HG03354 (cell line): ENCODE results near the gene COPG2.
"Not testable (repeated sequence)": the region's sequence is repeated elsewhere in the genome, so short reads cannot be mapped to it uniquely, and the experiment has no call there.

Source experiments
- ATAC-seq: cut with Tn5 transposase; IDR thresholded peaks from one replicate; pipeline ENCODE4 v1.9.1; 2021; ENCODE audit warnings: mild to moderate bottlenecking; ENCODE audit not compliant: unreplicated experiment, poor library complexity, severe bottlenecking

COPG2 gene

DNA sequence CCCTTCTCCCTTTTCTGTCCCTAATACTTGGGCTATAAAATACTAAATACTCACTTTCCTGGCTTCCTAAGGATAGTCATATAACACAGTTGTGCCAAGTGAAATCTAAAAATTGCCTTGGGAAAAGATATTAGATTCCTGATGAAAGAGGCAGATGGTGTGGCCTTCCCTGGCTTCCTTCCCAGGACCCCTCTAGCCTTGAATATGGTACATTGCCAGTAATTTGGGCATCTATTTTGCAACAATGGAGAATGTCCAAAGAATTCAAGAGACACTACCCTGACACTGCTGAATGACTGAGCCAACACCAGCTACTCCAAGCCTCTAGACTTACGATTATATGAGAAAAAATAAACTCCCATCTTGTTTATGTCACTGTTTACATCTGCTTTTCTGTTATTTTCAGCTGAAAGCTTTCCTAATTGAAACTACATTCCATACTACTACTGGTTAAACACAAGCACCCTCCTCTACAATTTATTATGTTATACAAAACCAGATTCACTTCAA is 17.9 kb downstream of the COPG2 start:
- ATAC-seq, result no peak

DNA sequence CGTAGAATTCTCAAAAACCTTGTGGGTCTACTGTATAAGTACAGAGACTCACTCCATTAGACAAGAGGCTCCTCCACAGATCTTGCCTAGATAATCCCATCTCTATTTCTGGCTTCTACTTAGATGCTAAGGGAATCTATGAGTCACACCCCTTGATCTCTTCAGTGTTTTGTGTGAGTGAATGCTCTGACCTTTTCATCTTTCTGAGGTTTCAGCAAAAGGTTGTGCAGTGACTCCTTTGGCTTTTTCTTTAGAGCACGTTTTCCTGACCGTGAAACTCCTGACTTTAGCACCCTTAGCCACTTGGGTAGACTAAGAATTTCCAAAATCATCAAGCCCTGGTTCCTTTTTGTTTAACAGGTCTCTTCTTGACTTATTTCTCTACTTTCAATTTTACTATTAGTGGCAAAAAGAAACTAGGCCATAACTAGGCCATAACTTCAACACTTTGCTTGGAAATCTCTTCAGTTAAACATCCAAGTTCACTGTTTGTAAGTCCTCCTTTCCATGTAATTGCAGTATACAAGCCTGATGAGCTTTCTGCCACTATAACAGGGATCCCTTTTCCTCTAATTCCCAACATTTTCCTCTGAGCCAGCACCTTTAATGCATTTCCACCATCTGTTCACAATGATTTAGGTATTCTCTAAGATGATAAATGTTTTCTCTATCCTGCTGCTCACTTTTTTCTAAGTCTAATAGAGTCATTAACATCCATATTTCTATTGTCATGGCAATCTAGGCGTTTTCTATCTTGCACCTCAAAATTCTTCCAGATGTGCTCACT is 19.4 kb downstream of the COPG2 start:
- ATAC-seq, result peak; percentile 49

DNA sequence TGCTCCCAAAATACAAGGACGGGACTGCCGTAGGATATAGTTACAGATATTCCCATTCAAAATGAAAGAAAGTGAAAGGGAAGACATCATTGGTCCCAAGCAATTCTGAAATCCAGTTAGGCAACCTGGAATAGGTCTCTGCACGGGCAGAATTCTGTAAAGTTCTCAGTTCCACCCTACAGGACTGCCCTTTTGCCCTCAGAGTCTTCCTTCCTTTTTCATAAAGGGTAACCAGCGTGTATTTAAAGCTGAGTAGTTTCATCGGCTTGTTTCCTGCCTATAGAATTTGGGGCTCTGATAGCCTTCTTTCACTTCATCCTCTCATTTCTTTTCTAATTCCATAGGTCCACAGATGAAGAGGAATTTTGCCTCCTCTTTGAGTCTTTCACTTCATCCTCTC is 20.0 kb downstream of the COPG2 start:
- ATAC-seq, result peak; percentile 27

DNA sequence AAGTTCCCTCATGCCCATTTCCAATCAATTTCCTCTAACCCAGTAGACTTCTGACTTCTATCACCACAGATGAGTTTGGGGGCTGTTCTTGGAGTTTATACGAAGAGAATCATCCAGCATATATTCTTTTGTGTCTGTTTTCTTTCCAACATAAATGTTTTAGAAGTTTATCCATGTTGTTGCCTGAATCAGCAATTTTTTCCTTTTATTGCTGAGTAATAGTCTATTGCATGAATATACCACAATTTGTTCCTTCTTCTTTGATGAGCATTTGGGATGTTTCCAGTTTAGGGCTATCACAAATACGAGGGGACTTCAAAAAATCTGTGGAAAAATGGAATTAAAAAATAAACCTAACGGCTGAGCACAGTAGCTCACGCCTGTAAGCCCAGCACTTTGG is 26.2 kb downstream of the COPG2 start:
- ATAC-seq, result no peak

DNA sequence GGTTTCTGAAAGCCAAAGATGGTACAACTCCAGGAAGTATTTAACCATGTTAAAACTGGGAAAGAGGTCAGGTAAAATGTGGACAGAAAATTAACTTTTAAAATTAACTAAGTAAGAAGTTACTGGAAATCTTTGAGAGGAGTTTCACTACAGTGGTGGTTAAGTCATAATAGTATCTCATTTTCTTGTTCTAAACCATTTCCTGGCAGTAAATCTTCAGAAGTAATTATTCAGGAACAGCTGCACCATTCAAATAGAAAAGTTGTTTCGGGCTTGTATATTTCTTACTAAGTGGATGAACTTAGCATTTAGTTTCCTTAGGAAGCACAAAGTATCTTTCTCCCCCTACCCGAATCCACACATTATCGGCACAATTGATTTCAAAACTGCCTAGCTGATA is 27.1 kb downstream of the COPG2 start:
- ATAC-seq, result no peak

DNA sequence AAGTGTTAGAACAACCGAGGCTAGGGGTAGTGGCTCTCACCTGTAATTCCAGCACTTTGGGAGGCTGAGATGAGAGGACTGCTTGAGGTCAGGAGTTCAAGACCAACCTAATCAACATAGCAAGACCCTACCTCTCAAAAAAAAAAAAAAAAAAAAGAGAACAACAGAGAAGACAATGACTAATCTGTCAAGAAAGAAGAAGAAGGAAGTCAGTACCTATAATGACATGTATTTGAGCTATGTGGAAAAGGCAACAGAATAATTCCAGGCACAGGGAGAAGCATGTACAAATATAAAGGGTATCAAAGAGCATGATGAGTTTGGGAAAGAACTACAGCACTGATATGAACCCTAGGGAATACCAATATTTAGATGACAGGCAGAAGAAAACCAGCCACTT is 27.5 kb downstream of the COPG2 start:
- no peak for ATAC-seq

DNA sequence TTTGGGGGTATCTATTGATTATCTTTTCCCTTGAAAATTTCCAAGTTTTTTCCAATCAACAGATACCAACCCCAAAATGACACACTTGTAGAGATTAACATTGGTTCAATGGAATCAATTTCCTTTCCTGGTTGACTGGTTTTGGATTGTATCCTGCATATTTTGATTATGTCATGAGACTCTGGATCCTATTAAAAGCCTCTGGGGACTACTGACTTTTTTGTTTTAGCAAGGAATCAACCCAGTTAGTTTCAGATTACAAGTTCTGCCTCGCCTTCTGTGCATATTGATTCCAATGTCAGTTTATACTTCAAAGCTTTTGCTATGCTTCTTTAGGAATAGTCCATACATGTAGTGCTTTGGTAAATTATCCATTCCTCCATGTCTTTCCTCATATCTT is 29.2 kb downstream of the COPG2 start:
- ATAC-seq, result no peak

DNA sequence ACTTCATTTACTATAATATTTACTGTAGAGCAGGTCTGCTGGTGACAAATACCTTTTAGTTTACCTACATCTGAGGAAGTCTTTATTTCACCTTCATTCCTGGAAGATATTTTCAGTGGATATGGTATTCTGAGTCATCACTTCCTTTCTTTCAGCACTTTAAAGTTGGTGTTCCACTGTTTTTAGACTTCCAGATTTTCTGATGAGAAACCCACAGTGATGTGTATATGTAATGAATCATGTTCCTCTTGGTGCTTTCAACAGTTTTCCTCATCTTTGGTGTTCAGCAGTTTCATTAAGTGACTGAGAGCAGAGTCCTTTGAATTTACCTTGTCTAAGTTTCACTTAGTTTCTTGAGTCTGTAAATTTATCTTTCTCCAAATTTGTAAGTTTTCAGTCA is 36.4 kb downstream of the COPG2 start:
- ATAC-seq, result no peak

DNA sequence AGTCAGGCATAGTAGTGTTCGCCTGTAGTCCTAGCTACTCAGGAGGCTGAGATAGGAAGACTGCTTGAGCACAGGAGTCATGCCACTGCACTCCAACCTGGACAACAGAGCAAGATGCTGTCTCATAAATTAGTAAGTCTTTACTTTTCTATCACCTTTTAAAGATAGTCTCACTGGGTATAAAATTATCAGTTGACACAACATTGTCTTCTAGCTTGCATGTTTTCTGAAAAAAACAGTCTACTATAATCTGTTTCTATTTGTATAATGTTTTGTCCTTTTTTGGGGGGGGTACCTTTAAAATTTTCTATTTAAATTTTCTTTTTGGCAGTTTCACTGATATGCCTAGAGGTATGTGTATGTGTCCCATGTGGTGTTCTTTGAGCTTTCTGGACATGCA is 39.6 kb downstream of the COPG2 start:
- ATAC-seq, result no peak

DNA sequence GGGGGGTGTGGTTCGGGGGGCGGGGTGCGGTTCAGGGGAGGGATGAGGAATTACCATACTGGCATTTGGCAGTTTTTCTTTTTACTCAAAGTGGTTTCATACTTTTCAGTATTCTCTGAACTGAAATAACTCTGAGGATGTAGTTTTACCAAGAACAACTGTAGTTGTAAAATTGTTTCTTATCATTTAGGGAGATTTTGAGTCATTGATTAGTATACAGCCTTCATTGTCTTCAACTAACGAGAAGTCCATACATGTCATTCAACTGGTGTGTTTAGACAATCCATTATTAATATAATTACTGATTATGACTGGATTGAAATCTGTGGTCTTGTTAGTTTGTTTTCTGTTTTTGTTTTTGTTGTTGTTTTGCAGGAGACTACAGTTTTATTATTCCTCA is 40.8 kb downstream of the COPG2 start:
- ATAC-seq, result no peak

DNA sequence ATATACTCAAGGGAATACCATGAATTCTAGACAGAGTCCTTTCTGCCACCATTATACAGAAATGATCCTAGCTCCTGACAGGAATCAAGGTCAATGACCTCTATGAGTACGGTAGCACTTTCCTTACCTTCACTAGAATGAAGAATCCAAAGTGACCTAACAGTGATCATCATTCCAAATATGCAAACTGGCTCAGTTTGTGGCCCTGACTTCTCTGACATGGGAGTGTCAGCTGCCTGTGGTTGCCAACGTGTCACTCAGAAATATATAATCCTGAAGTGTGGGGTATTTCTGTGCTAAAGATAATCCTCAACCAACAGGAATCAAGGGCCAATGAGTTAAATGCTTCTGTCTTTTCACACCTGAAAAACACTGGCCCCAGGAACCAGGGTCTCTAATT is 45.7 kb downstream of the COPG2 start:
- ATAC-seq, result no peak

DNA sequence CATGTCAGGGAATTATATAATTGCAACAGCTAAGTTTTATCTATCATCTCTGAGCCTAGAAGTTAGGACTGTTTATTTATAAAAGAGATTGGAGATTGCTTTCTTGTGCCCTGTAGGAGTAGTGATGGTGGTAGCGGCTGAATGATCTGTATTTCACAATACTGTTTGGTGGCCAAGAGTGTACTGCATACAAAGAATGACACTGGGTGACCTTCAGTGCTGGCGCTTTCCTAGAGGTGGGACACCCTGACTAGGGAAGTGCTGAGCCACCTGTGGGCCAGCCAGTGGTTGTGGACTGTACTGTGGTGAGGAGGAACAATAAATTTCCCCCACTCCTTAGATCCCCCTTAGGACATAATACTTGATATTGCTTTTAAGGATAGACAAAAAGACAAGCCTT is 53.0 kb downstream of the COPG2 start:
- ATAC-seq, result no peak

DNA sequence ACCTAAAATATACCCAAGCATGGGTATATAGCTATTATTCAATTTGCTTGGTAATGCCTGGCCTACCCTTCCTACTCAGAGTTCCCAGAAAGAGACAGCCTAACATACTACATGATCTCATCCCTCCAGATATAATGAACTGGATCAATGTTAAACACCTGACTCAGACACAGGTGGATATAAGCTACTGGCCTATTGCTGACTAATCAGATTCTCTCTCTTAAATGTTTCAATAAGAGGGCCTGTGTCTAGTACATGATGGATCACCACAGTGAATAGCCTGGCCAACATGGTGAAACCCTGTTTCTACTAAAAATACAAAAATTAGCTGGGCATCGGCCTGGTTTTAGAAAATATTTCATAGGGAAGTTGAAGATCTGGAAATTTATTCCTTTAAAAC is 54.1 kb downstream of the COPG2 start:
- ATAC-seq, result no peak

DNA sequence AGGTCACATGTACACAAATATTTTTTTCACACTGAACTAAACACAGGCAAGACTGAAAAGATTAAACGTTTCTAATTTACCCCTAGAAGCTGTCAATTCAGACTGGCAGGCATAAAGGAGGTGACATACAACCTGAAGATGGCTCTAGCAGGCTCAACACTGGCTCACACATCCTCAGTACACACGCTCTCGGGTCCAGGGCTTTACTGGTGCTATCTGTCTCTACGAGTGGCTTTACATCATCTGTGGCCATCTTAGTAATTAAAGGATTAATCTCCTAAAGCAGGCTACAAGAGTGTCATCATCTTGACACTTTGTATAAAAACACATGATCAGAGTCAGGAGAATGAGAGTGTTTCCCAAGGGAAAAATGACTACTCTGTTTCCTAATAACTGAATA is 57.3 kb downstream of the COPG2 start:
- ATAC-seq, result no peak

DNA sequence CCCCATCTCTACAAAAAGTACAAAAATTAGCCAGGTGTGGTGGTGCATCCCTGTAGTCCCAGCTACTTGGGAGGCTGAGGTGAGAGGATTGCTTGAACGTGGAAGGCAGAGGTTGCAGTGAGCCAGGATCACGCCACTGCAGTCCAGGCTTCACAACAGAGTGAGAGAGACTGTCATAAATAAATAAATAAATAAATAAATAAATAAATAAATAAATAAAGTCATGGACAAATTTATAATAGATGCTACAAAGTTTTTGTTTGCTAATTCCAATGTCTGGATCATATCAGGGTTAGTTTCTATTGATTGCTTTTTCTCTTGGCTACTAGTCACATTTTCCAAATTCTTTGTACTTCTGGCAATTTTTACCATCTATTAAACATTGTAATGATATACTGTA is 61.5 kb downstream of the COPG2 start:
- ATAC-seq, result not testable (repeated sequence)

DNA sequence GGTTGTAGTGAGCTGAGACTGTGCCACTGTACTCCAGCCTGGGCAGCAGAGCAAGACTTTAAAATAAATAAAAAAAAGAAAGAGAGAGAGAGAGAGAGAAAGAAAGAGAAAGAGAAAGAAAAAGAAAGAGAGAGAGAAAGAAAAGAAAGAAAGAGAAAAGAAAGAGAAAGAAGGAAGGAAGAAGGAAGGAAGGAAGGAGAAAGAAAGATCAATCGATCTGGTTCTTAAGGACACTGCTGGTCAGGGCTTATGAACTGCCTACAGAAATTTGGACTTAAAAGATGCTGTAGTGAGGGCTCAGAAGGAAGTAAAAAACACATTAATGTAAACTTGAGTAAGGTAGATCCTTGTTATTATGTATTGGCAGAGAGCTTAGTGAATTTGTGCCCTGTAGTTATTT is 62.4 kb downstream of the COPG2 start:
- ATAC-seq, result no peak

DNA sequence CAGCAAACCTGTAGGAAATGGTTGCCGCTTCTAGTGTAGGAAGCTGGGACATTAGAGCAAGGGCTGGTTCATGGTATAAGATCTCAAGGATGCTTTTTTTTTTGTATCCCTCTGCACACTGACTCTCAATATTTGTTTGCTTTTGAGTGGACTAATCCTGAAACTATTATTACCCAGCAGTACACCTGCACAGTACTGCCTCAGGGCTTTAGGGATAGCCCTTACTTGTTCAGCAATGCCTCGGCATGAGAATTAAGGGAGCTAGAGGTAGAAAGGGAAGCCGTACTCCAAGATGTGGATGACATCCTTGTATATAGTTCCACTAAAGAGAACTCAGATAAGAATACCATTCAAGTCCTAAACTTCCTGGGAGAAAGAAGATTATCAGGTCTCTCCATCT is 70.5 kb downstream of the COPG2 start:
- no peak for ATAC-seq

DNA sequence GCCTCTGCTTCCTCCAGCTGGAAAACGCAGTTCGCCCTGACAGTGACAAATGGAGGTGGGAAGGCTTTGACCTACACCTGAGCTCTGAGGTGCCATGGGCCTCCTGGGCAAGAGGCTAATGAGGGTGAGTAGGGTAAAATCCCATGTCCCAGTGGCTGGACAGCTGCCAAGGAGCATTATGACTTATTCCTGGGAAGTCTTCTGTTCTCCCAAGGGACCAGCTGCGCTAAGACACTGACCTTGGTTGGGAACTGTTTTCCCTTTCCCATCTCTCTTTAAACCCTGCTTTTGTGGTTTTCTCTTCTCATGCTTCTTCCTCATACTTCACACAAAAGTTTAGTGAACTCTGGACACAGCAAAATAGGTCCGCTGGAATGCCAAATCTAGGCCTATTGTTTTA is 72.6 kb downstream of the COPG2 start:
- no peak for ATAC-seq

DNA sequence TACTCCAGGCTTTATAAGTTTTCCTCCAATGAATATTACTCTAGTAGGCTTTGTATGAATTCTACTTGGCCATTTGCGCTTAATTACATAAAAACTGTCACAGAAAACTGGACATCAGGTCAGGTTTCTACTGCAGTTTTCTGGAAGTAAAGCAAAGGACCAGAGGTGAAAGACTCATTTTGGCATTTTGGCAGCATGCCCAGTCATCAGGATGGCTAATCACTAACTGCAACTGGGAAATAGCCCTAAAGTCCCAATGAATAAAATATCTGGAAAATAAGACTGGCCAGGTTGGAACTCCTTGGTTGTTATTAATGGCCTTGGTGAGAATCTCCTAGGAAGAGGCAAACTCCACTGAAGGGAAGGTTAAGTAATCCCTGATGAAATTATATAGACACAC is 75.5 kb downstream of the COPG2 start:
- ATAC-seq, result no peak

DNA sequence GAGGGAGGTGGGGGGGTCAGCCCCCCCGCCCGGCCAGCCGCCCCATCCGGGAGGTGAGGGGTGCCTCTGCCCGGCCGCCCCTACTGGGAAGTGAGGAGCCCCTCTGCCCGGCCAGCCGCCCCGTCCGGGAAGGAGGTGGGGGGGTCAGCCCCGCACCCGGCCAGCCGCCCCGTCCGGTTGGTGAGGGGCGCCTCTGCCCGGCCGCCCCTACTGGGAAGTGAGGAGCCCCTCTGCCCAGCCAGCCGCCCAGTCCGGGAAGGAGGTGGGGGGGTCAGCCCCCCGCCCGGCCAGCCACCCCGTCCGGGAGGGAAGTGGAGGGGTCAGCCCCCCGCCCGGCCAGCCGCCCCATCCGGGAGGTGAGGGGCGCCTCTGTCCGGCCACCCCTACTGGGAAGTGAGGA is 77.1 kb downstream of the COPG2 start:
- not testable (repeated sequence) for ATAC-seq

DNA sequence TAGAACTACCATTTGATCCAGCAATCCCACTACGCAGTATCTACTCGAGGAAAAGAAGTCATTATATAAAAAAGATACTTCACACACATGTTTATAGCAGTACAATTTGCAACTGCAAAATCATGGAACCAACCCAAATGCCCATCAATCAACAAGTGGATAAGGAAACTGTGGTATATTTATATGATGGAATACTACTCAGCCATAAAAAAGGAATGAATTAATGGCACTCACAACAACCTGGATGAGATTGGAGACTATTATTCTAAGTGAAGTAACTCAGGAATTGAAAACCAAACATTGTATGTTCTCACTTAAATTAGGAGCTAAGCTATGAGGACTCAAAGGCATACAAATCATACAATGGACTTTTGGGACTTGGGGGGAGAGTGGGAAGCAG is 82.6 kb downstream of the COPG2 start:
- ATAC-seq, result not testable (repeated sequence)

DNA sequence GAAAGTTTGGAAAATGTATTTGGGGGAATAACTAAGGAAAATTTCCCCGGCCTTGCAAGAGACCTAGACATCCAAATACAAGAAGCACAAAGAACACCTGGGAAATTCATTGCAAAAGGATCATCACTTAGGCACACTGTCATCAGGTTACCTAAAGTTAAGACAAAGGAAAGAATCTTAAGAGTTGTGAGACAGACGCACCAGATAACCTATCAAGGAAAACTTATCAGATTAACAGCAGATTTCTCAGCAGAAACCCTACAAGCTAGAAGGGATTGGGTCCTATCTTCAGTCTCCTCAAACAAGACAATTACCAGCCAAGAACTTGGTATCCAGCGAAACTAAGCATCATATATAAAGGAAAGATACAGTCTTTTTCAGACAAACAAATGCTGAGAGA is 93.4 kb downstream of the COPG2 start:
- ATAC-seq, result not testable (repeated sequence)
